Cardiac muscle cell (in vitro differentiated cells and primary cell): ENCODE data around the gene IKZF1. TPM values are rescaled to one million over a fixed set of nuclear protein-coding genes. Genes with fewer than 3 reads are reported as not detected.

ENCODE experiments used
- DNase-seq, 2 donors: peaks; one replicate each; pipeline versions ENCODE4 v3.0.0 to v3.0.0-alpha.2; 2010 to 2017; ENCODE audit warnings: low read depth in 1 of 2, low spot score in 1 of 2
- H3K27ac ChIP-seq: fragments of 200-600 bp; sonication (generic); 2 replicates; pipeline ENCODE4 v1.5.1; 2016
- H3K27me3 ChIP-seq: fragments of 200-600 bp; sonication (generic); 2 replicates; pipeline ENCODE4 v1.6.0; 2016; ENCODE audit warnings: control low read depth
- H3K36me3 ChIP-seq: fragments of 200-600 bp; sonication (generic); 2 replicates; pipeline ENCODE4 v1.5.1; 2016; ENCODE audit warnings: control low read depth
- H3K4me1 ChIP-seq: fragments of 200-600 bp; sonication (generic); 2 replicates; pipeline ENCODE4 v1.8.1; 2017; ENCODE audit warnings: low read depth, mild to moderate bottlenecking, mixed run types
- H3K4me3 ChIP-seq: fragments of 200-600 bp; sonication (generic); 2 replicates; pipeline ENCODE4 v1.5.1; 2016; ENCODE audit warnings: mild to moderate bottlenecking
- H3K9me3 ChIP-seq: fragments of 200-600 bp; sonication (generic); 2 replicates; pipeline ENCODE4 v1.5.1; 2017; ENCODE audit warnings: low read depth, mild to moderate bottlenecking, control low read depth
- polyA plus RNA-seq: library from polyadenylated mRNA; unstranded; fragments of >200 nt; fragmentation: Nextera tagmentation; extraction: Ambion mirVana; gene quantifications from 2 replicates; pipeline ENCODE4 v1.2.1, GENCODE V29; 2016
- total RNA-seq: library from RNA; depleted of rRNA; stranded (reverse); fragments of >200 nt; gene quantifications from 2 replicates; pipeline ENCODE4 v1.2.3, GENCODE V29; 2016
- TF ChIP-seq, protein P1 (sequence below): IDR thresholded peaks from 2 replicates; pipeline ENCODE4 v1.5.1; 2012; ENCODE audit warnings: low read depth, mild to moderate bottlenecking, low read length

Gene IKZF1
- total and polyA plus RNA-seq, 2 experiments from 2014 or later, result 0.30 TPM; not detected in 1

DNA sequence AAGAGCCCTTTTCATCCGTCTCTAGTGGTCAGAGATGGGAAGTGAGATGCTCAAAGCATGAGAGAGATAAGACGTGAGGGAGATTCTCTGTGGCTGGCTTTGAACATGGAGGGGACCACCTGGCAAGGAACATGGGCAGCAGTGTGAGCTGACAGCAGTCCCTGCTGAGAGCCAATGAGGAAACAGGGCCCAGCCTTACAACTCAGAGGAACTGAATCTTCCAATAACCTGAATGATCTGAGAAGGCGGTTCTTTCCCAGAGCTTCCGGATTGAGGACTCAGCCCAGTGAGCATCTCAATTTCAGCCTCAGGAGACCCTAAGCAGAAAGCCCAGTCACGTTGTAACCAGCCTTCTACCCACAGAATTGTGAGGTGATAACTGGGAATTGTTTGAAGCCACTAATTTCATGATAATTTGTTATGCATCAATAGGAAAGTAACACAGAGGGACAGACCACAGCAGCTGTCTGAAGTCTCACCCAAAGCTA is 33.9 kb upstream of the IKZF1 start:
- no peaks in the 10 kb centered on the region for H3K36me3 ChIP-seq
- H3K4me1 ChIP-seq, result no peaks in the 10 kb centered on the region
- TF ChIP-seq, protein P1, sequence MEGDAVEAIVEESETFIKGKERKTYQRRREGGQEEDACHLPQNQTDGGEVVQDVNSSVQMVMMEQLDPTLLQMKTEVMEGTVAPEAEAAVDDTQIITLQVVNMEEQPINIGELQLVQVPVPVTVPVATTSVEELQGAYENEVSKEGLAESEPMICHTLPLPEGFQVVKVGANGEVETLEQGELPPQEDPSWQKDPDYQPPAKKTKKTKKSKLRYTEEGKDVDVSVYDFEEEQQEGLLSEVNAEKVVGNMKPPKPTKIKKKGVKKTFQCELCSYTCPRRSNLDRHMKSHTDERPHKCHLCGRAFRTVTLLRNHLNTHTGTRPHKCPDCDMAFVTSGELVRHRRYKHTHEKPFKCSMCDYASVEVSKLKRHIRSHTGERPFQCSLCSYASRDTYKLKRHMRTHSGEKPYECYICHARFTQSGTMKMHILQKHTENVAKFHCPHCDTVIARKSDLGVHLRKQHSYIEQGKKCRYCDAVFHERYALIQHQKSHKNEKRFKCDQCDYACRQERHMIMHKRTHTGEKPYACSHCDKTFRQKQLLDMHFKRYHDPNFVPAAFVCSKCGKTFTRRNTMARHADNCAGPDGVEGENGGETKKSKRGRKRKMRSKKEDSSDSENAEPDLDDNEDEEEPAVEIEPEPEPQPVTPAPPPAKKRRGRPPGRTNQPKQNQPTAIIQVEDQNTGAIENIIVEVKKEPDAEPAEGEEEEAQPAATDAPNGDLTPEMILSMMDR, result no peak
- H3K4me3 ChIP-seq, result no peak overlapping the region
- H3K27ac ChIP-seq, result no peak overlapping the region
- H3K27me3 ChIP-seq, result no peaks in the 10 kb centered on the region
- DNase-seq, result no peak
- H3K9me3 ChIP-seq, result no peaks in the 10 kb centered on the region

DNA sequence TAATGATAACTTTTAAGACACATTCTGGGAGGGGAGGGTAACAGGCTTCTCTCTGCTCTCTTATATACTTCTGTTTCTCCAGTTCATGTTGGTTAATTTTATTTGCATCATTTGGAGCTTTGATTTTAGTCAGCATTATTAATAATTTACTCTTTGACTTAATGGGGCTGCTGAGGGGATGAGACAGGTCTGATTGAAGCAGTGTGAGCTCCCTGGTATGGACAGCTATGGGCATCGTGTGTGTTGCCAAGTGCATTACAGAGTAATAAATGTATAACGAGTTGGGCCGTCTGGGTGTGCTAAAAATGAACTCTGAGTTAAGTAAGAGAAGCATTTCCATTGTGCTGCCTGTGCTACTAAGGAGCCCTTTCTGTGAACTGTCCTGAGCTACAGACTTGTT is 31.7 kb upstream of the IKZF1 start:
- Histone ChIP-seq H3K4me3 (no peak overlapping the region), H3K27ac (no peak overlapping the region), H3K4me1 (no peaks in the 10 kb centered on the region), H3K36me3 (no peaks in the 10 kb centered on the region), H3K27me3 (no peaks in the 10 kb centered on the region), H3K9me3 (no peaks in the 10 kb centered on the region)
- DNase-seq, result no peak
- TF ChIP-seq, protein P1, result no peak

DNA sequence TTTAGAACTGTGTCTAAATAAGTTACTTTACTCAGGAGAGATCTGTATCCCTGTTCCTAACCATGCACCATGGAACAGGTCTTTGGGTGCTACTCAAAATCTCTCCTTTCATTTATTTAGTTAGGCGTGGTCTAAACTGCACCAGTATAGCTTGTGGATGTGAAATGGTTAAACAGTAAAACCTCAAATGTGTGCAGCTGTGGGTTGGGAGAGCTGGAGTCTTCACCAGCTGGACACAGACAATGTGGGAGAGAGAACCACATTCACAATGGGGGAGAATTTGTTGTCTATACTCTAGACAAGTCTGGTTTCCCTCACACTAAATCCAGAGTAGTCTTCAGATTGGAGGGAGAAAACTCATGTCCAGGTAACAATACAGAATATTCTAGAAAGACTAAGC is 31.2 kb upstream of the IKZF1 start:
- no peaks in the 10 kb centered on the region for H3K36me3 ChIP-seq
- no peaks in the 10 kb centered on the region for H3K4me1 ChIP-seq
- H3K27ac ChIP-seq, result no peak overlapping the region
- DNase-seq, result no peak
- no peak overlapping the region for H3K4me3 ChIP-seq
- H3K27me3 ChIP-seq, result no peaks in the 10 kb centered on the region
- TF ChIP-seq, protein P1, result no peak
- no peaks in the 10 kb centered on the region for H3K9me3 ChIP-seq

DNA sequence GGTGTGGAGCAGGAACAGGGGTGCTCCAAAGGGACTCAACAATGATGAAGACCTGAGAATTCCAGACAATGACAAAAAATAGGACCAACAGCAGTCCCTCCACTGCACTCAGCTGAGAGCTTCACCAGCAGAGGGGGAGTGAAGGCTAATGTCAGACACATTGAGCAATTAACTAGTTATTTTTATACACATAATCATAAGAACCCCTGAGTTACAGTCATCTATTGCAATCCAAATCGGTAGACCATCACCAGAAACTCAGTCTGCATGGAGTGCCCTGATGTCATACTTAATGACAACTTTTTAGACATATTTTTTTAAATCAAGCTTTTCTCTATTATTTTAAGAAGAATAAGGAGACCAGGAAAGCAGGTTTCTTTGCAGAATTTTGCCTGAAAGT is 30.6 kb upstream of the IKZF1 start:
- no peaks in the 10 kb centered on the region for H3K27me3 ChIP-seq
- H3K4me1 ChIP-seq, result no peaks in the 10 kb centered on the region
- no peak overlapping the region for H3K27ac ChIP-seq
- TF ChIP-seq, protein P1, result no peak
- no peak overlapping the region for H3K4me3 ChIP-seq
- no peaks in the 10 kb centered on the region for H3K9me3 ChIP-seq
- no peak for DNase-seq
- no peaks in the 10 kb centered on the region for H3K36me3 ChIP-seq

DNA sequence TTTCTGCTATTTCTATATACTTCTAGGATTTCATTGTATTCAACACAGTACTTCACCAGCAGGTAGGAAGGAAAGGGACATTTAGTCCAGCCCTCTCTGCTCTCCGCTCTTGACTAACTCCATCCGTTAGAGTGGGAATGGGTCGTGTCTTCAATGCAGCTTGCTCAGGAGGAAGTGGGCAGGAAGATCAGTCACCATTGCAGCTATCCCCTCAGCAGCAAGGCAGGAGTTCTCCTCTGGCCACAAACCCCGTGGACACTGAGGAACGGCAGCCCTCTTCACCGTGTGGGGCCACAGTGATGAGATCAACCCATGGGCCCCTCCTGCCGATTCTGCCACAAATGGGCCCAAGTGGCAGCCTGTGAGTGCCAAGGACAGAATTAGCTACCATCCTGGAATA is 30.2 kb upstream of the IKZF1 start:
- H3K27ac ChIP-seq, result no peak overlapping the region
- no peak for DNase-seq
- H3K27me3 ChIP-seq, result no peaks in the 10 kb centered on the region
- no peaks in the 10 kb centered on the region for H3K9me3 ChIP-seq
- TF ChIP-seq, protein P1, result no peak
- H3K4me1 ChIP-seq, result no peaks in the 10 kb centered on the region
- no peaks in the 10 kb centered on the region for H3K36me3 ChIP-seq
- H3K4me3 ChIP-seq, result no peak overlapping the region

DNA sequence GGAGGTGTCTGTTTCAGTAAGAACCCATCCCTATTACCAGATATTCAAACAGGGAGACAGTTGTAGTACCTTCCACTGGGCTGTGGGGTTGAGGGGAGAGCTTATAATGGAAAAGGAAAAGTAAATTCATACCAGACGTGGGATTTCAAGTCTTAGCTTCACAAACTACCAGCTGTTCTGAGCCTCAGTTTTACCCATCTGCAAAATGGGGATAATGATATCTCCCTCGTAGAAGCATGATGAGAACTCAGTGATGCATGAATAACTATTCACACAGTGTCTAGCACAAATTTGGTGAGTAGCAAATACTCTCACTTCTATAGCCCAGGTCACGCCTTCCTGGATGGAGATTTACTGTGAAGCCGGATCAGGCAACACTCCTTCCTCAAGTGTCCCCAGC is 29.1 kb upstream of the IKZF1 start:
- Histone ChIP-seq H3K9me3 (no peaks in the 10 kb centered on the region), H3K27me3 (no peaks in the 10 kb centered on the region), H3K27ac (no peak overlapping the region), H3K4me3 (no peak overlapping the region), H3K4me1 (no peaks in the 10 kb centered on the region), H3K36me3 (no peaks in the 10 kb centered on the region)
- DNase-seq, result no peak
- TF ChIP-seq, protein P1, result no peak
